Breast epithelium (tissue), 3 donors: Measurements from ENCODE around the gene MDFI.

Experiments used
- POLR2A ChIP-seq: fragments of 450-650 bp; IDR thresholded peaks from one replicate; pipeline ENCODE4 v1.6.1; 2016; ENCODE audit warnings: antibody characterized with exemption, mild to moderate bottlenecking, moderate library complexity
- POLR2AphosphoS5 ChIP-seq, 3 donors: sonication (generic); formaldehyde crosslinking; IDR thresholded peaks; one replicate each; pipeline ENCODE4 v1.6.1; 2017; ENCODE audit warnings: antibody characterized with exemption in 3 of 3
- TF ChIP-seq, protein P1 (sequence below), 3 donors: fragments of 450-650 bp; IDR thresholded peaks; one replicate each; pipeline ENCODE4 v1.5.1; 2016 to 2017; ENCODE audit warnings: antibody characterized with exemption in 3 of 3, mild to moderate bottlenecking in 3 of 3, moderate library complexity in 3 of 3

GRCh38 chr6:41685641-41686380 lies 47.5 kb downstream of the MDFI start:
- TF ChIP-seq, protein P1, sequence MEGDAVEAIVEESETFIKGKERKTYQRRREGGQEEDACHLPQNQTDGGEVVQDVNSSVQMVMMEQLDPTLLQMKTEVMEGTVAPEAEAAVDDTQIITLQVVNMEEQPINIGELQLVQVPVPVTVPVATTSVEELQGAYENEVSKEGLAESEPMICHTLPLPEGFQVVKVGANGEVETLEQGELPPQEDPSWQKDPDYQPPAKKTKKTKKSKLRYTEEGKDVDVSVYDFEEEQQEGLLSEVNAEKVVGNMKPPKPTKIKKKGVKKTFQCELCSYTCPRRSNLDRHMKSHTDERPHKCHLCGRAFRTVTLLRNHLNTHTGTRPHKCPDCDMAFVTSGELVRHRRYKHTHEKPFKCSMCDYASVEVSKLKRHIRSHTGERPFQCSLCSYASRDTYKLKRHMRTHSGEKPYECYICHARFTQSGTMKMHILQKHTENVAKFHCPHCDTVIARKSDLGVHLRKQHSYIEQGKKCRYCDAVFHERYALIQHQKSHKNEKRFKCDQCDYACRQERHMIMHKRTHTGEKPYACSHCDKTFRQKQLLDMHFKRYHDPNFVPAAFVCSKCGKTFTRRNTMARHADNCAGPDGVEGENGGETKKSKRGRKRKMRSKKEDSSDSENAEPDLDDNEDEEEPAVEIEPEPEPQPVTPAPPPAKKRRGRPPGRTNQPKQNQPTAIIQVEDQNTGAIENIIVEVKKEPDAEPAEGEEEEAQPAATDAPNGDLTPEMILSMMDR (IDR thresholded peaks at IDR 0.05): no peak
- TF ChIP-seq POLR2A (no peak), POLR2AphosphoS5 (IDR thresholded peaks at IDR 0.05) (no peak)
